Liver (tissue), 9 donors: ENCODE data around the gene RAB4A. TPM values are rescaled to one million over a fixed set of nuclear protein-coding genes. Genes with fewer than 3 reads are reported as not detected.

Experiments used
- DNase-seq: peaks from one replicate; pipeline ENCODE4 v3.0.0-alpha.2; 2017; ENCODE audit warnings: low spot score
- H3K27ac ChIP-seq, 2 donors: one replicate each; pipeline ENCODE4 v1.7.0; 2013; ENCODE audit warnings: inconsistent platforms in 2 of 2, low read length in 2 of 2, control low read depth in 1 of 2, low read depth in 1 of 2, mild to moderate bottlenecking in 1 of 2
- H3K27me3 ChIP-seq, 4 donors: one replicate each; pipeline versions ENCODE4 v1.6.1 to v1.7.0; 2013; ENCODE audit warnings: low read length in 3 of 4, inconsistent platforms in 1 of 4, mild to moderate bottlenecking in 1 of 4, moderate library complexity in 1 of 4; ENCODE audit not compliant: control insufficient read depth in 4 of 4, insufficient read depth in 4 of 4
- H3K36me3 ChIP-seq, 4 donors: one replicate each; pipeline versions ENCODE4 v1.6.1 to v1.7.0; 2013; ENCODE audit warnings: low read length in 3 of 4, mild to moderate bottlenecking in 3 of 4, low read depth in 1 of 4, moderate library complexity in 1 of 4; ENCODE audit not compliant: control insufficient read depth in 4 of 4, insufficient read depth in 3 of 4
- H3K4me1 ChIP-seq, 4 donors: one replicate each; pipeline versions ENCODE4 v1.6.1 to v1.7.0; 2013; ENCODE audit warnings: low read length in 3 of 4, mild to moderate bottlenecking in 3 of 4, moderate library complexity in 1 of 4; ENCODE audit not compliant: control insufficient read depth in 4 of 4, insufficient read depth in 4 of 4
- H3K4me3 ChIP-seq, 3 donors: one replicate each; pipeline versions ENCODE4 v1.6.1 to v1.7.0; 2013; ENCODE audit warnings: low read length in 3 of 3, control low read depth in 1 of 3, low read depth in 1 of 3, mild to moderate bottlenecking in 1 of 3
- H3K9ac ChIP-seq, 2 donors: one replicate each; pipeline ENCODE4 v1.7.0; 2013; ENCODE audit warnings: low read length in 2 of 2, mild to moderate bottlenecking in 2 of 2, moderate library complexity in 2 of 2, control low read depth in 1 of 2, low read depth in 1 of 2
- H3K9me3 ChIP-seq, 4 donors: one replicate each; pipeline versions ENCODE4 v1.6.1 to v1.7.0; 2013; ENCODE audit warnings: low read length in 3 of 4; ENCODE audit not compliant: control insufficient read depth in 4 of 4
- EGR1 ChIP-seq, 2 donors: IDR thresholded peaks; 2 replicates each; pipeline ENCODE4 v1.6.1; 2016 to 2018; ENCODE audit warnings: antibody characterized with exemption in 2 of 2, low read depth in 2 of 2
- FOXA1 ChIP-seq: IDR thresholded peaks from 2 replicates; pipeline ENCODE4 v1.6.1; 2016; ENCODE audit warnings: antibody characterized with exemption
- FOXA2 ChIP-seq: IDR thresholded peaks from 2 replicates; pipeline ENCODE4 v1.6.1; 2016; ENCODE audit warnings: antibody characterized with exemption
- GABPA ChIP-seq, 2 donors: IDR thresholded peaks in 1 of 2; conservative IDR thresholded peaks in 1 of 2; 2 replicates each; pipeline ENCODE4 v1.6.1; 2016; ENCODE audit warnings: antibody characterized with exemption in 2 of 2, mild to moderate bottlenecking in 1 of 2, moderate library complexity in 1 of 2
- HNF4A ChIP-seq, 2 donors: conservative IDR thresholded peaks; 2 replicates each; pipeline ENCODE4 v1.6.1; 2016; ENCODE audit warnings: antibody characterized with exemption in 2 of 2, mild to moderate bottlenecking in 2 of 2
- HNF4G ChIP-seq: IDR thresholded peaks from 2 replicates; pipeline ENCODE4 v1.6.1; 2016; ENCODE audit warnings: antibody characterized with exemption
- JUND ChIP-seq, 2 donors: IDR thresholded peaks; 2 replicates each; pipeline ENCODE4 v1.6.1; 2016; ENCODE audit warnings: antibody characterized with exemption in 2 of 2
- NR2F2 ChIP-seq: IDR thresholded peaks from 2 replicates; pipeline ENCODE4 v1.6.1; 2016; ENCODE audit warnings: antibody characterized with exemption
- RAD21 ChIP-seq, 2 donors: IDR thresholded peaks; 2 replicates each; pipeline ENCODE4 v1.6.1; 2016; ENCODE audit warnings: antibody characterized with exemption in 2 of 2, mild to moderate bottlenecking in 2 of 2
- RXRA ChIP-seq, 2 donors: IDR thresholded peaks; 2 replicates each; pipeline ENCODE4 v1.6.1; 2017 to 2018; ENCODE audit warnings: antibody characterized with exemption in 2 of 2, mild to moderate bottlenecking in 1 of 2
- SP1 ChIP-seq: IDR thresholded peaks from 2 replicates; pipeline ENCODE4 v1.6.1; 2018; ENCODE audit warnings: antibody characterized with exemption, mild to moderate bottlenecking
- TAF1 ChIP-seq: conservative IDR thresholded peaks from 2 replicates; pipeline ENCODE4 v1.6.1; 2016; ENCODE audit warnings: antibody characterized with exemption, mild to moderate bottlenecking
- YY1 ChIP-seq: IDR thresholded peaks from 2 replicates; pipeline ENCODE4 v1.6.1; 2016; ENCODE audit warnings: antibody characterized with exemption, mild to moderate bottlenecking
- ZBTB33 ChIP-seq: IDR thresholded peaks from 2 replicates; pipeline ENCODE4 v1.6.1; 2016; ENCODE audit warnings: antibody characterized with exemption
- WGBS: extraction: QIAGEN DNeasy Blood & Tissue Kit; methylation state at CpG from one replicate; pipeline ENCODE4 v1.1.7; 2013; 5-methylcytosine and 5-hydroxymethylcytosine counted together
- polyA plus RNA-seq, 2 donors: library from polyadenylated mRNA; stranded (reverse) in 1 of 2; unstranded in 1 of 2; fragments of 200-250 nt in 1 of 2; fragments of >200 nt in 1 of 2; fragmentation: Nextera tagmentation in 1 of 2; extraction: Ambion mirVana in 1 of 2; gene quantifications; one replicate each; pipeline versions ENCODE4 v1.2.1 to v1.2.3, GENCODE V29; 2013 to 2015
- total RNA-seq, 2 donors: library from RNA; depleted of rRNA; stranded (reverse); fragments of >200 nt; gene quantifications; one replicate each; pipeline ENCODE4 v1.2.3, GENCODE V29; 2014
- TF ChIP-seq, protein P1 (sequence below): IDR thresholded peaks from 2 replicates; pipeline ENCODE4 v1.6.1; 2016; ENCODE audit warnings: antibody characterized with exemption
- TF ChIP-seq, protein P2 (sequence below): IDR thresholded peaks from 2 replicates; pipeline ENCODE4 v1.6.1; 2016; ENCODE audit warnings: antibody characterized with exemption
- donor health status: healthy.
- donor health status: healthy.
- donor health status: healthy.
- donor health status: healthy.
- donor health status: healthy.

Gene RAB4A
- total and polyA plus RNA-seq, 4 donors: 16.5 to 51.9 (median 29.5) TPM

GRCh38 chr1:229310833-229311232 is 39.9 kb downstream of the RAB4A start:
- H3K4me3 ChIP-seq: no peak overlapping the region
- no peak overlapping the region for H3K9ac ChIP-seq
- TF ChIP-seq HNF4A (conservative IDR thresholded peaks at IDR 0.05): peak in 1 of 2 donors; percentile 24
- TF ChIP-seq RAD21 (IDR thresholded peaks at IDR 0.05): peak; percentile 18 to 50
- peak; percentile 24 for TF ChIP-seq SP1
- TF ChIP-seq RXRA (IDR thresholded peaks at IDR 0.05): peak; percentile 16 to 25
- no peak for TF ChIP-seq ZBTB33
- peak; percentile 24 for TF ChIP-seq YY1
- no peak overlapping the region for H3K27ac ChIP-seq
- no peak for DNase-seq
- H3K36me3 ChIP-seq: peaks cover 0 to 10% (median 8%) of the 10 kb centered on the region in 4 donors
- peaks cover 6 to 22% (median 16%) of the 10 kb centered on the region in 4 donors for H3K4me1 ChIP-seq
- no peaks in the 10 kb centered on the region for H3K27me3 ChIP-seq
- 42% methylated on average over 6 of the region's 6 CpGs for WGBS
- no peaks in the 10 kb centered on the region for H3K9me3 ChIP-seq

- H3K27me3 ChIP-seq: no peaks in the 10 kb centered on the region
- H3K27ac ChIP-seq: no peak overlapping the region
- H3K4me3 ChIP-seq: no peak overlapping the region
- peaks cover 2 to 5% (median 4%) of the 10 kb centered on the region in 4 donors for H3K4me1 ChIP-seq
- H3K9me3 ChIP-seq: no peaks in the 10 kb centered on the region
- H3K36me3 ChIP-seq: peaks cover 0 to 9% (median 4%) of the 10 kb centered on the region in 4 donors
- no peak overlapping the region for H3K9ac ChIP-seq
- WGBS: 90% methylated on average over 2 of the region's 2 CpGs
- no peak for DNase-seq
- TF ChIP-seq SP1 (no peak), EGR1 (IDR thresholded peaks at IDR 0.05; ENCODE audit: low read depth in 2 of 2) (no peak)
- TF ChIP-seq, protein P1, sequence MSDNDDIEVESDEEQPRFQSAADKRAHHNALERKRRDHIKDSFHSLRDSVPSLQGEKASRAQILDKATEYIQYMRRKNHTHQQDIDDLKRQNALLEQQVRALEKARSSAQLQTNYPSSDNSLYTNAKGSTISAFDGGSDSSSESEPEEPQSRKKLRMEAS: no peak
Measured at GRCh38 chr1:229316166-229316565, 45.3 kb downstream of the RAB4A start.

DNA sequence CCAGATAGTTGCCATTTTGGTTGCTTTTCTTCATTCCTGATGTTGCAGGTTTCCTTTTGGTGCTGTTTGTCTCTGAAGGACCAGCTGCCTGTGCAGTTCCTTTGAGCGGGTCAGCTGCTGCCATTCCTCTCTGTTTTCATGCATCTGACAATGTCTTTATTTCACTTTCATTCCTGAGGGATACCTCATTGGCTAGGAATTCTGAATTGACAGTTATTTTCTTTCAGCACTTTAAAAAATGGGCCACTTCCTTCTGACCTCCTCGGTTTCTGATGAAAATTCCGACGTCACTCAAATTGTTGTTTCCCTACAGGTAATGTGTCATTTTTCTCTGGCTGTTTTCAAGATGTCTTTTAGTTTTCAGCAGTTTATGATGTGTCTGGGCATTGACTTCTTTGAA is 47.1 kb downstream of the RAB4A start:
- Histone ChIP-seq H3K36me3 (peaks cover 0 to 12% (median 5%) of the 10 kb centered on the region in 4 donors), H3K27ac (no peak overlapping the region), H3K9ac (no peak overlapping the region), H3K27me3 (no peaks in the 10 kb centered on the region), H3K9me3 (no peaks in the 10 kb centered on the region), H3K4me3 (no peak overlapping the region), H3K4me1 (no peaks in the 10 kb centered on the region)
- 95% methylated on average over 4 of the region's 4 CpGs for WGBS
- no peak for DNase-seq
- no peak for TF ChIP-seq FOXA2

- WGBS: 95% methylated on average over 7 of the region's 7 CpGs
- no peak overlapping the region for H3K27ac ChIP-seq
- H3K27me3 ChIP-seq: no peaks in the 10 kb centered on the region
- peaks cover 0 to 15% (median 8%) of the 10 kb centered on the region in 4 donors for H3K36me3 ChIP-seq
- peaks cover 0 to 10% (median 4%) of the 10 kb centered on the region in 4 donors for H3K4me1 ChIP-seq
- no peak overlapping the region for H3K4me3 ChIP-seq
- H3K9me3 ChIP-seq: no peaks in the 10 kb centered on the region
- H3K9ac ChIP-seq: no peak overlapping the region
- no peak for DNase-seq
- TF ChIP-seq EGR1 (IDR thresholded peaks at IDR 0.05; ENCODE audit: low read depth in 2 of 2) (no peak), GABPA (IDR thresholded peaks at IDR 0.05 in 1 of 2, conservative IDR thresholded peaks at IDR 0.05 in 1 of 2) (no peak), HNF4A (conservative IDR thresholded peaks at IDR 0.05) (no peak), HNF4G (no peak), NR2F2 (no peak), TAF1 (no peak), SP1 (no peak), ZBTB33 (no peak), FOXA2 (no peak), FOXA1 (no peak), JUND (IDR thresholded peaks at IDR 0.05) (no peak), RAD21 (IDR thresholded peaks at IDR 0.05) (no peak), YY1 (no peak)
- TF ChIP-seq, protein P2, sequence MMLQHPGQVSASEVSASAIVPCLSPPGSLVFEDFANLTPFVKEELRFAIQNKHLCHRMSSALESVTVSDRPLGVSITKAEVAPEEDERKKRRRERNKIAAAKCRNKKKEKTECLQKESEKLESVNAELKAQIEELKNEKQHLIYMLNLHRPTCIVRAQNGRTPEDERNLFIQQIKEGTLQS: no peak
- TF ChIP-seq, protein P1: no peak
Measured at GRCh38 chr1:229319487-229319886, 48.6 kb downstream of the RAB4A start.
